Measurements from ENCODE around the gene GRHL1.

GRCh38 chr2:9998916-9999654 is 47.6 kb downstream of the GRHL1 start:
- TF ChIP-seq CTCF (IDR thresholded peaks at IDR 0.05 in 8 of 11, conservative IDR thresholded peaks at IDR 0.05 in 3 of 11) (no peak), POLR2A (IDR thresholded peaks at IDR 0.05) (no peak), POLR2AphosphoS5 (IDR thresholded peaks at IDR 0.05) (no peak)
